Mesothelial cell of epicardium (in vitro differentiated cells): Measurements from ENCODE around the gene MEGF11. TPM values are rescaled to one million over a fixed set of nuclear protein-coding genes. Genes with fewer than 3 reads are reported as not detected.

Experiments used
- DNase-seq, 2 experiments: peaks; one replicate each; pipeline ENCODE4 v3.0.0; 2021; ENCODE audit warnings: low spot score in 2 of 2; ENCODE audit not compliant: unreplicated experiment in 2 of 2
- H3K27ac Mint-ChIP-seq: 2 replicates; pipeline ENCODE4 v1.8.0; 2021; ENCODE audit warnings: mixed read lengths
- H3K27me3 Mint-ChIP-seq: 2 replicates; pipeline ENCODE4 v1.8.0; 2021; ENCODE audit warnings: low read depth, mixed read lengths
- H3K36me3 Mint-ChIP-seq: 2 replicates; pipeline ENCODE4 v1.8.0; 2021; ENCODE audit warnings: mixed read lengths
- H3K4me1 Mint-ChIP-seq: 2 replicates; pipeline ENCODE4 v1.8.0; 2021; ENCODE audit warnings: mixed read lengths
- H3K4me3 Mint-ChIP-seq: 2 replicates; pipeline ENCODE4 v1.8.0; 2021; ENCODE audit warnings: mild to moderate bottlenecking, moderate library complexity, mixed read lengths
- H3K9me3 Mint-ChIP-seq: 2 replicates; pipeline ENCODE4 v1.8.0; 2021; ENCODE audit warnings: mixed read lengths
- CTCF ChIP-seq: fragments of 200-600 bp; sonication (generic); IDR thresholded peaks from one replicate; pipeline ENCODE4 v1.5.0; 2021; ENCODE audit warnings: antibody characterized with exemption; ENCODE audit not compliant: unreplicated experiment
- total RNA-seq: library from RNA; stranded (reverse); gene quantifications from 3 replicates; pipeline ENCODE4 v1.2.1, GENCODE V29; 2021

Gene MEGF11
- total RNA-seq, 1 donor from 2014 or later = 3.7 TPM

DNA sequence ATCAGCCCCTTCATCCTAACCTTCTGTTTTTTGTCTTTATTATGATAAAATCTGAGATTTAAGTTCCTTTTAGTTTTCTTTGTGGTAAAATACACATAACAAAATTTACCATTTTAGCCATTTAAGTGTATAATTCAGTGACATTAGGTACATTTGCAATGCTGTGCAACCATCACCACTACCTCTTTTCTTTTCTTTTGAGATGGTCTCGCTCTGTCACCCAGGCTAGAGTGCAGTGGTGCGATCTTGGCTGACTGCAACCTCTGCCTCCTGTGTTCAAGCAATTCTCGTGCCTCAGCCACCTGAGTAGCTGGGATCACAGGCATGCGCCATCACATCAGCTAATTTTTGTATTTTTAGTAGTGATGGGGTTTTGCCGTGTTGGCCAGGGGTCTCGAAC is 390.4 kb downstream of the MEGF11 start:
- H3K4me1 Mint-ChIP-seq = no peaks in the 10 kb centered on the region
- H3K36me3 Mint-ChIP-seq = no peaks in the 10 kb centered on the region
- no peak overlapping the region for H3K4me3 Mint-ChIP-seq
- no peak for TF ChIP-seq CTCF
- no peak for DNase-seq
- no peaks in the 10 kb centered on the region for H3K27me3 Mint-ChIP-seq
- H3K9me3 Mint-ChIP-seq = no peaks in the 10 kb centered on the region
- H3K27ac Mint-ChIP-seq = no peak overlapping the region

- Mint-ChIP-seq H3K27me3 (no peaks in the 10 kb centered on the region), H3K36me3 (no peaks in the 10 kb centered on the region), H3K9me3 (no peaks in the 10 kb centered on the region), H3K4me1 (no peaks in the 10 kb centered on the region), H3K4me3 (no peak overlapping the region), H3K27ac (no peak overlapping the region)
- DNase-seq = no peak
- TF ChIP-seq CTCF = no peak
Observed at GRCh38 chr15:65862682-65863081, 390.9 kb downstream of the MEGF11 start.

GRCh38 chr15:65857718-65858402 is 395.7 kb downstream of the MEGF11 start:
- DNase-seq = no peak
- Mint-ChIP-seq H3K36me3 (no peaks in the 10 kb centered on the region), H3K4me1 (no peaks in the 10 kb centered on the region), H3K27me3 (no peaks in the 10 kb centered on the region), H3K9me3 (no peaks in the 10 kb centered on the region), H3K4me3 (no peak overlapping the region), H3K27ac (no peak overlapping the region)
- TF ChIP-seq CTCF = no peak

GRCh38 chr15:65856821-65857455 is 396.6 kb downstream of the MEGF11 start:
- H3K36me3 Mint-ChIP-seq = no peaks in the 10 kb centered on the region
- DNase-seq = peak; percentile 31 to 60
- no peaks in the 10 kb centered on the region for H3K9me3 Mint-ChIP-seq
- no peaks in the 10 kb centered on the region for H3K27me3 Mint-ChIP-seq
- no peak overlapping the region for H3K4me3 Mint-ChIP-seq
- TF ChIP-seq CTCF = peak; percentile 72
- no peaks in the 10 kb centered on the region for H3K4me1 Mint-ChIP-seq
- H3K27ac Mint-ChIP-seq = no peak overlapping the region

GRCh38 chr15:65851981-65852380 is 401.6 kb downstream of the MEGF11 start:
- Mint-ChIP-seq H3K9me3 (no peaks in the 10 kb centered on the region), H3K27me3 (no peaks in the 10 kb centered on the region), H3K4me3 (no peak overlapping the region), H3K4me1 (no peaks in the 10 kb centered on the region), H3K36me3 (no peaks in the 10 kb centered on the region), H3K27ac (no peak overlapping the region)
- TF ChIP-seq CTCF = no peak
- no peak for DNase-seq
